Nephron progenitor cell (in vitro differentiated cells): ENCODE data around the gene SMIM36.

Experiments
- DNase-seq: peaks from one replicate; pipeline ENCODE4 v3.0.0; 2021
- H3K27ac Mint-ChIP-seq: 2 replicates; pipeline ENCODE4 v1.8.0; 2021; ENCODE audit warnings: mild to moderate bottlenecking, moderate library complexity, mixed read lengths
- H3K27me3 Mint-ChIP-seq: 2 replicates; pipeline ENCODE4 v1.8.0; 2021; ENCODE audit warnings: mild to moderate bottlenecking, low read depth, mixed read lengths; ENCODE audit not compliant: poor library complexity
- H3K36me3 Mint-ChIP-seq: 2 replicates; pipeline ENCODE4 v1.8.0; 2021; ENCODE audit warnings: low read depth, mixed read lengths
- H3K4me1 Mint-ChIP-seq: 2 replicates; pipeline ENCODE4 v1.8.0; 2021; ENCODE audit warnings: mixed read lengths
- H3K4me3 Mint-ChIP-seq: 2 replicates; pipeline ENCODE4 v1.8.0; 2021; ENCODE audit warnings: mild to moderate bottlenecking, moderate library complexity, mixed read lengths
- H3K9me3 Mint-ChIP-seq: 2 replicates; pipeline ENCODE4 v1.8.0; 2021; ENCODE audit warnings: mild to moderate bottlenecking, moderate library complexity, mixed read lengths
- CTCF ChIP-seq: fragments of 200-600 bp; sonication (generic); IDR thresholded peaks from 2 replicates; pipeline ENCODE4 v1.5.0; 2021; ENCODE audit warnings: antibody characterized with exemption

The SMIM36 gene

GRCh38 chr17:55463600-55463999 is 47.7 kb downstream of the SMIM36 start:
- Mint-ChIP-seq H3K27me3 (peaks cover 4% of the 10 kb centered on the region), H3K27ac (no peak overlapping the region), H3K36me3 (peaks cover 8% of the 10 kb centered on the region), H3K9me3 (peaks cover 16% of the 10 kb centered on the region), H3K4me3 (no peak overlapping the region), H3K4me1 (peaks cover 5% of the 10 kb centered on the region)
- no peak for TF ChIP-seq CTCF
- no peak for DNase-seq

GRCh38 chr17:55462711-55463110 is 48.5 kb downstream of the SMIM36 start:
- H3K27me3 Mint-ChIP-seq, result peaks cover 4% of the 10 kb centered on the region
- peaks cover 5% of the 10 kb centered on the region for H3K4me1 Mint-ChIP-seq
- no peak overlapping the region for H3K4me3 Mint-ChIP-seq
- H3K27ac Mint-ChIP-seq, result no peak overlapping the region
- H3K9me3 Mint-ChIP-seq, result peaks cover 7% of the 10 kb centered on the region
- H3K36me3 Mint-ChIP-seq, result no peaks in the 10 kb centered on the region
- no peak for DNase-seq
- no peak for TF ChIP-seq CTCF

- no peak for DNase-seq
- H3K36me3 Mint-ChIP-seq, result no peaks in the 10 kb centered on the region
Observed at GRCh38 chr17:55462234-55462633, 49.0 kb downstream of the SMIM36 start.

GRCh38 chr17:55458978-55459377 is 52.3 kb downstream of the SMIM36 start:
- Mint-ChIP-seq H3K36me3 (no peaks in the 10 kb centered on the region), H3K4me1 (peaks cover 3% of the 10 kb centered on the region), H3K9me3 (peaks cover 3% of the 10 kb centered on the region), H3K27me3 (no peaks in the 10 kb centered on the region), H3K4me3 (no peak overlapping the region), H3K27ac (no peak overlapping the region)
- DNase-seq, result no peak
- TF ChIP-seq CTCF, result no peak

More at GRCh38 chr17:55462234-55462633, 49.0 kb downstream of the SMIM36 start:
- peaks cover 5% of the 10 kb centered on the region for H3K9me3 Mint-ChIP-seq
- no peak overlapping the region for H3K27ac Mint-ChIP-seq
- peaks cover 5% of the 10 kb centered on the region for H3K4me1 Mint-ChIP-seq
- no peak overlapping the region for H3K4me3 Mint-ChIP-seq
- TF ChIP-seq CTCF, result no peak
- peaks cover 4% of the 10 kb centered on the region for H3K27me3 Mint-ChIP-seq

- DNase-seq, result no peak
- no peak for TF ChIP-seq CTCF
- Mint-ChIP-seq H3K36me3 (no peaks in the 10 kb centered on the region), H3K27me3 (no peaks in the 10 kb centered on the region), H3K4me3 (no peak overlapping the region), H3K27ac (no peak overlapping the region), H3K9me3 (peaks cover 3% of the 10 kb centered on the region), H3K4me1 (peaks cover 8% of the 10 kb centered on the region)
Observed at GRCh38 chr17:55458287-55458900, 52.9 kb downstream of the SMIM36 start.
